Thyroid gland (tissue), 4 donors: ENCODE data around the gene KANSL3. TPM values are rescaled to one million over a fixed set of nuclear protein-coding genes. Genes with fewer than 3 reads are reported as not detected.

ENCODE experiments used
- DNase-seq, 2 donors: peaks; one replicate each; pipeline ENCODE4 v3.0.0-alpha.2; 2019
- H3K27ac ChIP-seq, 3 donors: fragments of 200-600 bp; sonication (generic); 1 replicate in 2 of 3; 2 replicates in 1 of 3; pipeline ENCODE4 v1.5.1; 2016 to 2019; ENCODE audit warnings: mild to moderate bottlenecking in 1 of 3, moderate library complexity in 1 of 3
- H3K27me3 ChIP-seq: fragments of 200-600 bp; sonication (generic); one replicate; pipeline ENCODE4 v1.5.1; 2019
- H3K36me3 ChIP-seq, 2 donors: fragments of 200-600 bp; sonication (generic); one replicate each; pipeline ENCODE4 v1.5.1; 2016 to 2019
- H3K4me1 ChIP-seq, 2 donors: fragments of 200-600 bp; sonication (generic); one replicate each; pipeline ENCODE4 v1.5.1; 2017 to 2019
- H3K4me3 ChIP-seq, 3 donors: fragments of 200-600 bp; sonication (generic); replicated peaks in 1 of 3; 1 replicate in 2 of 3; 2 replicates in 1 of 3; pipeline ENCODE4 v1.5.1; 2016; ENCODE audit warnings: mild to moderate bottlenecking in 1 of 3
- H3K9me3 ChIP-seq: fragments of 200-600 bp; sonication (generic); one replicate; pipeline ENCODE4 v1.5.1; 2017
- POLR2A ChIP-seq, 2 donors: fragments of 450-650 bp; IDR thresholded peaks; one replicate each; pipeline ENCODE4 v1.6.1; 2017; ENCODE audit warnings: antibody characterized with exemption in 2 of 2, mild to moderate bottlenecking in 2 of 2, moderate library complexity in 1 of 2
- WGBS, 2 donors: methylation state at CpG; one replicate each; pipeline ENCODE4 v1.1.5; 2017; 5-methylcytosine and 5-hydroxymethylcytosine counted together
- intact Hi-C: fragments of 100-400 bp; cut with DNase I; formaldehyde crosslinking; loops from one replicate; pipeline ENCODE4 v1.15.1; 2023
- total RNA-seq, 4 donors: library from RNA; depleted of rRNA; stranded (reverse); fragments of >200 nt; gene quantifications; one replicate each; pipeline ENCODE4 v1.2.3, GENCODE V29; 2016
- TF ChIP-seq, protein P1 (sequence below), 6 experiments: fragments of 200-600 bp in 3 of 6; fragments of 450-650 bp in 3 of 6; sonication (generic) in 3 of 6; IDR thresholded peaks; one replicate each; pipeline ENCODE4 v1.5.1; 2016 to 2019; ENCODE audit warnings: antibody characterized with exemption in 6 of 6, mild to moderate bottlenecking in 2 of 6, inconsistent platforms in 1 of 6, moderate library complexity in 1 of 6

Gene KANSL3
- total RNA-seq, 4 donors from 2014 or later, result 46.2 to 65.5 (median 55.8) TPM

DNA sequence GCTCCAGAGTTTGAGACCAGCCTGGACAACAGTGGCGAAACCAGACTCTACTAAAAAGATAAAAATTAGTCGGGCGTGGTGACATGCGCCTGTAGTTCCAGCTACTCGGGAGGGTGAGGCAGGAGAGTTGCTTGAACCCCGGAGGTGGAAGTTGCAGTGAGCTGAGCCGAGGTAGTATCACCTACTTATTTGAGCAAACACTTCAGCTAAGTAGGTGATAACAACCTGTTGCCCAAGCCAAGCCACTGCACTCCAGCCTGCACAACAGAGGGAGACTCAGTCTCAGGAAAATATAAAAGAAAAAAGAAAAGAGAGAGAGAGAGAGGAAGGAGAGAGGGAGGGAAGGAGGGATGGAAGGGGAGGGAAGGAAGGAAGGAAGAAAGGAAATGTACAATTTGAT, 25.7 kb upstream of the KANSL3 start:
- intact Hi-C loops, result no loop called here
- no peak overlapping the region for H3K4me3 ChIP-seq
- TF ChIP-seq, protein P1, sequence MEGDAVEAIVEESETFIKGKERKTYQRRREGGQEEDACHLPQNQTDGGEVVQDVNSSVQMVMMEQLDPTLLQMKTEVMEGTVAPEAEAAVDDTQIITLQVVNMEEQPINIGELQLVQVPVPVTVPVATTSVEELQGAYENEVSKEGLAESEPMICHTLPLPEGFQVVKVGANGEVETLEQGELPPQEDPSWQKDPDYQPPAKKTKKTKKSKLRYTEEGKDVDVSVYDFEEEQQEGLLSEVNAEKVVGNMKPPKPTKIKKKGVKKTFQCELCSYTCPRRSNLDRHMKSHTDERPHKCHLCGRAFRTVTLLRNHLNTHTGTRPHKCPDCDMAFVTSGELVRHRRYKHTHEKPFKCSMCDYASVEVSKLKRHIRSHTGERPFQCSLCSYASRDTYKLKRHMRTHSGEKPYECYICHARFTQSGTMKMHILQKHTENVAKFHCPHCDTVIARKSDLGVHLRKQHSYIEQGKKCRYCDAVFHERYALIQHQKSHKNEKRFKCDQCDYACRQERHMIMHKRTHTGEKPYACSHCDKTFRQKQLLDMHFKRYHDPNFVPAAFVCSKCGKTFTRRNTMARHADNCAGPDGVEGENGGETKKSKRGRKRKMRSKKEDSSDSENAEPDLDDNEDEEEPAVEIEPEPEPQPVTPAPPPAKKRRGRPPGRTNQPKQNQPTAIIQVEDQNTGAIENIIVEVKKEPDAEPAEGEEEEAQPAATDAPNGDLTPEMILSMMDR (IDR thresholded peaks at IDR 0.05), result no peak
- no peak for TF ChIP-seq POLR2A (IDR thresholded peaks at IDR 0.05)
- 69 to 74% methylated on average over 7 of the region's 7 CpGs for WGBS, 2 donors
- H3K27me3 ChIP-seq, result no peaks in the 10 kb centered on the region
- no peak for DNase-seq
- no peaks in the 10 kb centered on the region for H3K36me3 ChIP-seq
- no peak overlapping the region for H3K27ac ChIP-seq
- no peaks in the 10 kb centered on the region for H3K9me3 ChIP-seq
- no peaks in the 10 kb centered on the region for H3K4me1 ChIP-seq

DNA sequence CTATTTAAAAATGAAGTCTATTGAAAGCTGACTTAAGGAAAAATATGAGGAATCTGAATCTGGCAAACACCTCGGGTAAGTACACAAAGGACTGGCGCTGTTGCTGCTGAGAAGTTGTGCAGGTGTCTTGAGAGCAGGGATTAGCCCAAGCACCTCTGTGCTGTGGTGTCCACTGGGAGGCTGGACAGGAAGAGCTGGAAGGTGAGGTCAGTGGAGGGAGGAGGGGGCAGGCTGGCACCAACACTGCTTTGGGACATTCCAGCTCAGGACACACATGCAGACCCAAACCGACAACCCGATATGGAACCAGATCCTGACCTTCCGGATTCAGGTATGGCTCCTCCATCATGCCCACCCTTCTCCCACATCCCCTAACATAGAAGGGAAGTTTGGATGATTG, 25.1 kb upstream of the KANSL3 start:
- Histone ChIP-seq H3K27ac (no peak overlapping the region), H3K9me3 (no peaks in the 10 kb centered on the region), H3K4me1 (no peaks in the 10 kb centered on the region), H3K27me3 (no peaks in the 10 kb centered on the region), H3K4me3 (no peak overlapping the region), H3K36me3 (no peaks in the 10 kb centered on the region)
- no peak for DNase-seq
- intact Hi-C loops, result no loop called here
- TF ChIP-seq, protein P1 (IDR thresholded peaks at IDR 0.05), result no peak
- TF ChIP-seq POLR2A (IDR thresholded peaks at IDR 0.05), result no peak
- 75 to 77% methylated on average over 5 of the region's 5 CpGs for WGBS, 2 donors

DNA sequence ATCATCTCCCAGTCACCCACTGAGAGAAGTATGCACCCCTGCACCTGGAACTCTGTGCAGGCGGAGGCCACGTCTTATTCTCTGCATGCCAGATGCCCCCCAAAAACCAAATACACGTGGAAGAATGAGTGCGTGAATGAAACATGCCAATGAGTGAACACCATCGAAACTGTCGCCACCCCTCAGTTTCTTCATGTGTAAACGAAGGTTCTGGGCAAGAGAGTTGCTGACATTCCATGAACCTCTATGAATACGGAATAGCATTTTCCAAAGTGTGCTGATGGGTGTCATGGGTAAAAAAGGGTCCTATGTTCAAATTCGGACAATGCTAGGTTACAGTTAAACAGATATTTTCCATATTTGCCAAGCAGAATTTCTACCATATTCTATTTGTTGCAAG, 24.2 kb upstream of the KANSL3 start:
- WGBS, 2 donors, result 92 to 93% methylated on average over 9 of the region's 9 CpGs
- H3K36me3 ChIP-seq, result no peaks in the 10 kb centered on the region
- H3K4me1 ChIP-seq, result no peaks in the 10 kb centered on the region
- no peak overlapping the region for H3K27ac ChIP-seq
- H3K9me3 ChIP-seq, result no peaks in the 10 kb centered on the region
- DNase-seq, result no peak
- H3K27me3 ChIP-seq, result no peaks in the 10 kb centered on the region
- TF ChIP-seq POLR2A (IDR thresholded peaks at IDR 0.05), result no peak
- TF ChIP-seq, protein P1 (IDR thresholded peaks at IDR 0.05), result no peak
- H3K4me3 ChIP-seq, result no peak overlapping the region
- intact Hi-C loops, result no loop called here

- intact Hi-C loops, result no loop called here
- WGBS, 2 donors, result 92% methylated on average over 6 of the region's 6 CpGs
- TF ChIP-seq, protein P1 (IDR thresholded peaks at IDR 0.05), result no peak
- no peak for TF ChIP-seq POLR2A (IDR thresholded peaks at IDR 0.05)
- Histone ChIP-seq H3K4me1 (no peaks in the 10 kb centered on the region), H3K4me3 (no peak overlapping the region), H3K36me3 (no peaks in the 10 kb centered on the region), H3K9me3 (no peaks in the 10 kb centered on the region), H3K27ac (no peak overlapping the region), H3K27me3 (no peaks in the 10 kb centered on the region)
- no peak for DNase-seq
Measured at GRCh38 chr2:96661324-96661723, 23.2 kb upstream of the KANSL3 start.

GRCh38 chr2:96656540-96656939, 18.4 kb upstream of the KANSL3 start:
- DNase-seq, result no peak
- H3K9me3 ChIP-seq, result no peaks in the 10 kb centered on the region
- H3K4me3 ChIP-seq, result no peak overlapping the region
- no peak overlapping the region for H3K27ac ChIP-seq
- H3K4me1 ChIP-seq, result no peaks in the 10 kb centered on the region
- no peaks in the 10 kb centered on the region for H3K27me3 ChIP-seq
- intact Hi-C loops, result no loop called here
- no peaks in the 10 kb centered on the region for H3K36me3 ChIP-seq
- TF ChIP-seq, protein P1 (IDR thresholded peaks at IDR 0.05), result no peak
- TF ChIP-seq POLR2A (IDR thresholded peaks at IDR 0.05), result no peak
